RWPE2 (cell line): Measurements from ENCODE around the gene CTSH.

Source experiments
- ATAC-seq: fragments of 200-7000 bp; cut with Tn5 transposase; 3 replicates; pipeline ENCODE4 v1.9.1; 2021; ENCODE audit warnings: low read depth
- DNase-seq: peaks from one replicate; pipeline ENCODE4 v3.0.0-alpha.2; 2020; ENCODE audit warnings: low spot score
- H3K27ac ChIP-seq: fragments of 450-650 bp; 2 replicates; pipeline ENCODE4 v1.5.1; 2017; ENCODE audit warnings: mild to moderate bottlenecking; ENCODE audit not compliant: poor library complexity, severe bottlenecking
- H3K27me3 ChIP-seq: fragments of 250-450 bp; sonication (Bioruptor Pico); 2 replicates; pipeline ENCODE4 v1.5.1; 2021; ENCODE audit warnings: mild to moderate bottlenecking, moderate library complexity; ENCODE audit not compliant: insufficient read depth, poor library complexity, severe bottlenecking
- H3K36me3 ChIP-seq: fragments of 250-450 bp; sonication (Bioruptor Pico); 2 replicates; pipeline ENCODE4 v1.5.1; 2020; ENCODE audit warnings: low read depth, mild to moderate bottlenecking, moderate library complexity
- H3K4me1 ChIP-seq: fragments of 250-450 bp; sonication (Bioruptor Pico); 2 replicates; pipeline ENCODE4 v1.5.1; 2021; ENCODE audit warnings: mild to moderate bottlenecking, moderate library complexity; ENCODE audit not compliant: insufficient read depth, poor library complexity, severe bottlenecking
- H3K4me3 ChIP-seq: fragments of 250-450 bp; sonication (Bioruptor Pico); 2 replicates; pipeline ENCODE4 v1.5.1; 2021; ENCODE audit warnings: mild to moderate bottlenecking, moderate library complexity; ENCODE audit not compliant: severe bottlenecking
- H3K9me3 ChIP-seq: fragments of 250-450 bp; sonication (Bioruptor Pico); 2 replicates; pipeline ENCODE4 v1.5.1; 2021; ENCODE audit warnings: mild to moderate bottlenecking, moderate library complexity; ENCODE audit not compliant: severe bottlenecking
- CTCF ChIP-seq: fragments of 450-650 bp; IDR thresholded peaks from one replicate; pipeline ENCODE4 v1.5.1; 2017; ENCODE audit warnings: mild to moderate bottlenecking, moderate library complexity; ENCODE audit not compliant: poor library complexity, severe bottlenecking

Gene CTSH

GRCh38 chr15:78957416-78958093, 12.7 kb upstream of the CTSH start:
- no peak overlapping the region for H3K4me3 ChIP-seq
- TF ChIP-seq CTCF, result no peak
- ATAC-seq (no peak), DNase-seq (no peak)
- no peaks in the 10 kb centered on the region for H3K27me3 ChIP-seq
- H3K36me3 ChIP-seq, result no peaks in the 10 kb centered on the region
- no peaks in the 10 kb centered on the region for H3K4me1 ChIP-seq
- no peak overlapping the region for H3K27ac ChIP-seq
- H3K9me3 ChIP-seq, result no peaks in the 10 kb centered on the region

GRCh38 chr15:78956937-78957336, 12.1 kb upstream of the CTSH start:
- no peak overlapping the region for H3K27ac ChIP-seq
- no peaks in the 10 kb centered on the region for H3K36me3 ChIP-seq
- no peak for TF ChIP-seq CTCF
- no peak overlapping the region for H3K4me3 ChIP-seq
- DNase-seq (no peak), ATAC-seq (no peak)
- H3K9me3 ChIP-seq, result no peaks in the 10 kb centered on the region
- no peaks in the 10 kb centered on the region for H3K27me3 ChIP-seq
- peaks cover 3% of the 10 kb centered on the region for H3K4me1 ChIP-seq

GRCh38 chr15:78955355-78955754, 10.5 kb upstream of the CTSH start:
- H3K27ac ChIP-seq, result no peak overlapping the region
- no peak for DNase-seq
- no peaks in the 10 kb centered on the region for H3K36me3 ChIP-seq
- H3K4me3 ChIP-seq, result no peak overlapping the region
- no peak for ATAC-seq
- no peak for TF ChIP-seq CTCF
- H3K27me3 ChIP-seq, result no peaks in the 10 kb centered on the region
- H3K9me3 ChIP-seq, result no peaks in the 10 kb centered on the region
- peaks cover 15% of the 10 kb centered on the region for H3K4me1 ChIP-seq

- Histone ChIP-seq H3K9me3 (no peaks in the 10 kb centered on the region), H3K4me1 (peaks cover 15% of the 10 kb centered on the region), H3K4me3 (no peak overlapping the region), H3K27ac (peak overlapping the region; percentile 75), H3K36me3 (no peaks in the 10 kb centered on the region), H3K27me3 (no peaks in the 10 kb centered on the region)
- ATAC-seq, result peak; percentile 92
- DNase-seq, result no peak
- TF ChIP-seq CTCF, result no peak
Observed at GRCh38 chr15:78951841-78952238, 7.0 kb upstream of the CTSH start.

- ATAC-seq (peak; percentile 63), DNase-seq (no peak)
- no peaks in the 10 kb centered on the region for H3K36me3 ChIP-seq
- no peaks in the 10 kb centered on the region for H3K27me3 ChIP-seq
- H3K4me1 ChIP-seq, result peaks cover 15% of the 10 kb centered on the region
- H3K9me3 ChIP-seq, result no peaks in the 10 kb centered on the region
- H3K4me3 ChIP-seq, result no peak overlapping the region
- peak; percentile 31 for TF ChIP-seq CTCF
- peak overlapping the region; percentile 75 for H3K27ac ChIP-seq
Observed at GRCh38 chr15:78950902-78951840, 6.3 kb upstream of the CTSH start.
